ENCODE measurements around the gene CYP8B1.

GRCh38 chr3:42892807-42893206 lies 17.1 kb upstream of the CYP8B1 start:
- TF ChIP-seq CTCF (IDR thresholded peaks at IDR 0.05): no peak
- no peak for TF ChIP-seq POLR2A (IDR thresholded peaks at IDR 0.05)
- TF ChIP-seq POLR2AphosphoS5 (IDR thresholded peaks at IDR 0.05; ENCODE audit: insufficient read depth in 1 of 2, low read depth in 1 of 2): no peak
